NB4 (cell line): ENCODE results near the gene CFAP298.
"Not testable (repeated sequence)": the region's sequence is repeated elsewhere in the genome, so short reads cannot be mapped to it uniquely, and the experiment has no call there.

ENCODE experiments used
- DNase-seq: peaks from one replicate; pipeline ENCODE4 v3.0.0; 2010; ENCODE audit warnings: low read depth
- H3K4me3 ChIP-seq: one replicate; pipeline ENCODE4 v1.5.1; 2011; ENCODE audit warnings: mild to moderate bottlenecking, low read depth, low read length, moderate library complexity
- MYC ChIP-seq: IDR thresholded peaks from 2 replicates; pipeline ENCODE4 v1.6.1; 2011; ENCODE audit warnings: low read depth, low read length
- POLR2A ChIP-seq: IDR thresholded peaks from 2 replicates; pipeline ENCODE4 v1.6.1; 2011; ENCODE audit warnings: mild to moderate bottlenecking; ENCODE audit not compliant: insufficient read length; ENCODE audit errors: extremely low read depth
- TF ChIP-seq, protein P1 (sequence below): IDR thresholded peaks from one replicate; pipeline ENCODE4 v1.5.1; 2012; ENCODE audit warnings: low read depth, low read length
- TF ChIP-seq, protein P2 (sequence below): IDR thresholded peaks from 2 replicates; pipeline ENCODE4 v1.6.1; 2011; ENCODE audit warnings: low read depth, low read length

CFAP298 gene, protein sequence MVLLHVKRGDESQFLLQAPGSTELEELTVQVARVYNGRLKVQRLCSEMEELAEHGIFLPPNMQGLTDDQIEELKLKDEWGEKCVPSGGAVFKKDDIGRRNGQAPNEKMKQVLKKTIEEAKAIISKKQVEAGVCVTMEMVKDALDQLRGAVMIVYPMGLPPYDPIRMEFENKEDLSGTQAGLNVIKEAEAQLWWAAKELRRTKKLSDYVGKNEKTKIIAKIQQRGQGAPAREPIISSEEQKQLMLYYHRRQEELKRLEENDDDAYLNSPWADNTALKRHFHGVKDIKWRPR

DNA sequence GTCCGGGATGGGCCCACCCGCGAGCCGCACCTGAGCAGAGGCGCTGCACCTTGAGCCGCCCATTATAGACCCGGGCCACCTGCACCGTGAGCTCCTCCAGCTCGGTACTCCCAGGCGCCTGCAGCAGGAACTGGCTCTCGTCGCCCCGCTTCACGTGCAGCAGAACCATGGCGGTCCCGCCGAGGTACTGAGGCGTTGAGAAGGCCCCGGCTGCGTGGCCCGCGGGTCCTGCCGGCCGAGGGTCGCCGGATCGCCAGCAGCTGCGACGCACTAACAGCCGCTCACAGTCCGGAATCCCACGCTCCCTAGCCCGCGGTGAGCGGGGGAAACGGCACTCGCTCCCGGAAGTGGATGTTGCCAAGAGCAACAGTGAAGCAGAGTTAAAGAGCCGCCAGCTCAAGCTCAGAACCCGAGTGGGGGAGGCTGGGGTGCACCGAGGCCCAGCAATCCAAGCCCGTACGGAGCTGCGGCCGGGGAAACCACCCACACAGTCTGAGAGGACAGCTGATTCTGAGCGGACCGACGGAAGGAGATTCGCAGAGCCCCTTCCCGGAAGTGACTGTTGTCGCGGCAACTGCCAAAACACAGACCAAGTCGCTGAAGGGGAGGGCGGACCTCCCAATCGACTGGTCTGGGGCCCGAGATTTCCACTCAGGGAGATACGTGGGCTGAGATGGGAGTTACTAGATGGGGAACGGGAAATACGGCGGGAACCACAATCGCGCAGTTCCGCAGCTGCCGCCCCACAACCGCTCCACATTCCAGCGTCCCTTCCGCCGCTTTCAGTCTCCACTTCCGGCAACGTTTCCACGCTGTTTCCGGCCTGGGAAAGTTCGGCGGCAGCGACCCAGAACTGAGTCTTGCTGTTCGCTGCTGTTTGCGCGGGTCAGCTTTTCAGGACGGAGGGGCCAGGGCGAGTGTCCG, at the start of gene CFAP298:
CFAP298 (minus strand) TSS at position 303 of the 924 bp plus-strand sequence; CDS start at position 169, 134 bp downstream.
- DNase-seq, result peak; percentile 91
- TF ChIP-seq, protein P1, sequence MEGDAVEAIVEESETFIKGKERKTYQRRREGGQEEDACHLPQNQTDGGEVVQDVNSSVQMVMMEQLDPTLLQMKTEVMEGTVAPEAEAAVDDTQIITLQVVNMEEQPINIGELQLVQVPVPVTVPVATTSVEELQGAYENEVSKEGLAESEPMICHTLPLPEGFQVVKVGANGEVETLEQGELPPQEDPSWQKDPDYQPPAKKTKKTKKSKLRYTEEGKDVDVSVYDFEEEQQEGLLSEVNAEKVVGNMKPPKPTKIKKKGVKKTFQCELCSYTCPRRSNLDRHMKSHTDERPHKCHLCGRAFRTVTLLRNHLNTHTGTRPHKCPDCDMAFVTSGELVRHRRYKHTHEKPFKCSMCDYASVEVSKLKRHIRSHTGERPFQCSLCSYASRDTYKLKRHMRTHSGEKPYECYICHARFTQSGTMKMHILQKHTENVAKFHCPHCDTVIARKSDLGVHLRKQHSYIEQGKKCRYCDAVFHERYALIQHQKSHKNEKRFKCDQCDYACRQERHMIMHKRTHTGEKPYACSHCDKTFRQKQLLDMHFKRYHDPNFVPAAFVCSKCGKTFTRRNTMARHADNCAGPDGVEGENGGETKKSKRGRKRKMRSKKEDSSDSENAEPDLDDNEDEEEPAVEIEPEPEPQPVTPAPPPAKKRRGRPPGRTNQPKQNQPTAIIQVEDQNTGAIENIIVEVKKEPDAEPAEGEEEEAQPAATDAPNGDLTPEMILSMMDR, result no peak
- TF ChIP-seq MYC (peak; percentile 62), POLR2A (peak; percentile 28)
- TF ChIP-seq, protein P2, sequence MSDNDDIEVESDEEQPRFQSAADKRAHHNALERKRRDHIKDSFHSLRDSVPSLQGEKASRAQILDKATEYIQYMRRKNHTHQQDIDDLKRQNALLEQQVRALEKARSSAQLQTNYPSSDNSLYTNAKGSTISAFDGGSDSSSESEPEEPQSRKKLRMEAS, result peak; percentile 41
- peak within 1 kb of the TSS; percentile 98 for H3K4me3 ChIP-seq

DNA sequence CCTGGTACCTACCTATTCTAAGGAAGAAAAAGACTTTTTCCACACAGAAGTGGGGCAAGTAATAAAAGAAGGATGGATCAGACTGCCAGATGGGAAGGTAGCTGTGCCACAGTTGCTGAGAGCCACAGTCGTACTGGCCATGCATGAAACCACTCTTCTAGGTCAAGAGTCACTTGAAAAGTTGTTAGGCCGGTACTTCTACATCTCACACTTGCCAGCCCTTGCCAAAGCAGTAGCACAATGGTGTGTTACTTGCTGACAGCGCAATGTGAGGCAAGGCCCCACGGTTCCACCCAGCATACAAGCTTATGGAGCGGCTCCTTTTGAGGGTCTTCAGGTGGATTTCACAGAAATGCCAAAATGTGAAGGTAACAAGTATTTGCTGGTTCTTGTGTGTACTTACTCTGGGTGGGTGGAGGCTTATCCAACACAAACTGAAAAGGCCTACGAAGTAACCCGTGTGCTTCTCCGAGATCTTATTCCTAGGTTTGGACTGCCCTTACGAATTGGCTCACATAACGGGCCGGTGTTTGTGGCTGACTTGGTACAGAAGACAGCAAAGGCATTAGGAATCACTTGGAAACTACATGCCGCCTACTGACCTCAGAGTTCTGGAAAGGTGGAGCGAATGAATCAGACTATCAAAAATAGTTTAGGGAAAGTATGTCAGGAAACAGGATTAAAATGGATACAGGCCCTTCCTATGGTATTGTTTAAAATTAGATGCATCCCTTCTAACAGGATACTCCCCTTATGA, 49.0 kb upstream of the CFAP298 start:
- H3K4me3 ChIP-seq, DNase-seq: not testable (repeated sequence)

DNA sequence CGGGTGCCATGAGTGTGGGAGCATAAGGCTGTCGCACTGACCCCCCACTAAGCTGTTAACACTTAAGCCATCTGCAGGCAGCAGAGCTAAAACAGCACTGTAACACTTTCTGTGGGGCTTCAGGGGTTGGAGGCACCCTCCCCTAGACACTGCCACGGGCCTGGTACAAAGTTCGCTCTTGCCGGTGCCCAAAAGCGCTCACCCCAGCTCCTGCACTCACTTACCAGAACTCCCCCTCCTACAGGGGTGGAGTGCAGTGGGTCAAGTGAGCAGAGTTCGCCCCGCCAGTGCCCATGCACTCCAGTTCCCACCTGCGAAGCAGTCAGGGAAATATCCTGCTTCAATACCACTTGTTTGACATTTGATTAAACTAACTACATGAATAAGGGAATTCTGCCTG, 46.3 kb upstream of the CFAP298 start:
- DNase-seq, result no peak
- H3K4me3 ChIP-seq, result no peak overlapping the region
- TF ChIP-seq, protein P2, result no peak
- TF ChIP-seq POLR2A, result no peak
- no peak for TF ChIP-seq MYC
- TF ChIP-seq, protein P1, result no peak

DNA sequence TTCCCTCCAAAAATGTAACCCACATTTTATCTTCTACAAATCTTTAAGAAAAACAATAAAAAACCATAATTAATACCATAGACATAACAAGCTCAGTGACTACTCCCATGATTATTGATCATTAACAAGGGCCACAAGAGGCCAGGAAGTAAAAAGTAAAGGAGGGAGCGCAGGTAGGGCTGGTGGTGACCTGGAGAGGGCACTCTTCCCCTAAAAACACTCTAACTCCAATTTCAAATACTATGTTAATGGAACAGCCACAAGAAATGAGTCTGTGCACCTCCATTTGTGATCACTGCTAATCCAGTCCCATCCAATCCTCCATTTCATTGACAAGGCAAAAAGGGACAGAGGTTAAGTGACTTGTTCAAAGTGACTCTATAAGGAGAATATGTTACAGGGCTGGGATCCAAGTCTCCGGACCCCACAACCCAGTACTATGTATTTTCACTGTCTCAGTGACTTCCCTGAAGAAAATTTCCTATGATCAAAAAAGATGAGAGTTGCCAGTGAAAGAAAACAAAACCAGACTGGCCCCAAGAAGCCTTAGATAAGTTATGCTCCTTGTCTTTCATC, 41.2 kb upstream of the CFAP298 start:
- TF ChIP-seq, protein P2, result no peak
- TF ChIP-seq, protein P1, result peak; percentile 62
- H3K4me3 ChIP-seq, result no peak overlapping the region
- DNase-seq, result peak; percentile 50

DNA sequence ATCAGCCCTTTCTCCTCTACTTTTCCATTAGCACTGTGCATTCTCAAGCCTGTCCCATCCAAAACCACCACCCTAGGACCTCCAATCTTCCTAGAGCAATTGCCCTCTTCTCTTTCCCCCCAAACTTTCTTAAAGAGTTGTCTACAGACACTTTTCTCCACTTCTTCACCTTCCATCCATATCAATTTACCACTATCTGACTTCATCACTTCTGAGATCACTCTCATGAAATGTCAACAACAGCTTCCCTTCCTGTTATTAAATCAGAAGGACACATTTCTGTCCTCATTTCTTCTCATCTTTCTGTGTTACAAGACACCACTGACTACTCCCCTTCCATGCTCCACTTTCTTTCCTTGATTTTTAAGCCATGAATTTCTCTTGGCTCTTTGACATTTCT, 36.0 kb upstream of the CFAP298 start:
- no peak for DNase-seq
- TF ChIP-seq, protein P1, result no peak
- TF ChIP-seq POLR2A (no peak), MYC (no peak)
- TF ChIP-seq, protein P2, result no peak
- H3K4me3 ChIP-seq, result no peak overlapping the region
